Body of pancreas (tissue), 4 donors: Measurements from ENCODE around the gene NSD2.

Experiments used
- CTCF ChIP-seq, 7 experiments: fragments of 450-650 bp in 4 of 7; fragments of 200-600 bp in 3 of 7; sonication (generic) in 3 of 7; IDR thresholded peaks; one replicate each; pipeline ENCODE4 v1.5.1; 2016 to 2019; ENCODE audit warnings: antibody characterized with exemption in 7 of 7
- POLR2A ChIP-seq, 3 donors: fragments of 450-650 bp; IDR thresholded peaks; one replicate each; pipeline ENCODE4 v1.6.1; 2016; ENCODE audit warnings: antibody characterized with exemption in 3 of 3, mild to moderate bottlenecking in 2 of 3

GRCh38 chr4:1854752-1855151 is 16.4 kb upstream of the NSD2 start:
- TF ChIP-seq CTCF (IDR thresholded peaks at IDR 0.05) (no peak), POLR2A (IDR thresholded peaks at IDR 0.05) (no peak)
